Tongue (tissue), 2 donors: ENCODE measurements around the gene DUSP8. TPM values are rescaled to one million over a fixed set of nuclear protein-coding genes. Genes with fewer than 3 reads are reported as not detected.
A peak's percentile ranks its signal among the peaks of the same experiment; 100 is the strongest.

Experiments used
- DNase-seq: peaks from one replicate; pipeline ENCODE4 v3.0.0-alpha.2; 2015
- total RNA-seq: library from RNA; depleted of rRNA; stranded (reverse); fragments of >200 nt; gene quantifications from one replicate; pipeline ENCODE4 v1.2.3, GENCODE V29; 2014

DUSP8 gene
- total RNA-seq, 1 donor from 2014 or later: 4.5 TPM

DNA sequence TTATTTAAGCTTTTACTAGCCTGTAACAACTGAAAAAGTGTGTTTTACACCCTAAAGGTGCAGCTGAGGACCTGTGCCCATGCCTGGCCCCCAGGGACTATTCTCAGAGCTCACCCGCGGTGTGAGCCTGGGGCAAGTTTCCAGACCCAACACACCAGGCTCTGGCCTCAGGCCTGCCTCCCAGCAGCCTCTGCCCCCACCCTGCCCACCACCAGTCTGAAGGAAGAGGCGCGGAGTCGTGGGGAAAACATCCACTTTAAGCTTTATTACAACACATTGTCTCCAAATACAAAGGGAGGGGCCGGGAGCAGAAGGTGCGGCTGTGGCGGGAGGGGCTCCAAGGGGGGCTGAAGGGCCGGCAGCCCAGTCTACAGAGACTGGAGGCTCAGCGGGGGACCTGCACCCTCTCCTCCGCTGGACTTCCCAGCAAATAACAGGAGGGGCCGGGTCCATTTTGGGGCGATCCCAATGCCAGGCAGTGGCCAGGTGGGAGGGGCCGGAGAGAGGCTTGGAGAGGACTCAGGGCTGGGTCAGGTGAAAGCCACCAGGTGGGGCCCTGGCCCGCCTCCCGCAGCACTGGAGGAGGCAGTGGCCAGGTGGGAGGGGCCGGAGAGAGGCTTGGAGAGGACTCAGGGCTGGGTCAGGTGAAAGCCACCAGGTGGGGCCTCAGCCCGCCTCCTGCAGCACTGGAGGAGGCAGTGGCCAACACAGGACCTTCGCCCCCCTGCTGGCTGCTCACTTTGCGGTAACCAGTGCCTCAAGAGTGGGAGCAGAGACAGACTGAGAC, 18.1 kb downstream of the DUSP8 start:
- no peak for DNase-seq

DNA sequence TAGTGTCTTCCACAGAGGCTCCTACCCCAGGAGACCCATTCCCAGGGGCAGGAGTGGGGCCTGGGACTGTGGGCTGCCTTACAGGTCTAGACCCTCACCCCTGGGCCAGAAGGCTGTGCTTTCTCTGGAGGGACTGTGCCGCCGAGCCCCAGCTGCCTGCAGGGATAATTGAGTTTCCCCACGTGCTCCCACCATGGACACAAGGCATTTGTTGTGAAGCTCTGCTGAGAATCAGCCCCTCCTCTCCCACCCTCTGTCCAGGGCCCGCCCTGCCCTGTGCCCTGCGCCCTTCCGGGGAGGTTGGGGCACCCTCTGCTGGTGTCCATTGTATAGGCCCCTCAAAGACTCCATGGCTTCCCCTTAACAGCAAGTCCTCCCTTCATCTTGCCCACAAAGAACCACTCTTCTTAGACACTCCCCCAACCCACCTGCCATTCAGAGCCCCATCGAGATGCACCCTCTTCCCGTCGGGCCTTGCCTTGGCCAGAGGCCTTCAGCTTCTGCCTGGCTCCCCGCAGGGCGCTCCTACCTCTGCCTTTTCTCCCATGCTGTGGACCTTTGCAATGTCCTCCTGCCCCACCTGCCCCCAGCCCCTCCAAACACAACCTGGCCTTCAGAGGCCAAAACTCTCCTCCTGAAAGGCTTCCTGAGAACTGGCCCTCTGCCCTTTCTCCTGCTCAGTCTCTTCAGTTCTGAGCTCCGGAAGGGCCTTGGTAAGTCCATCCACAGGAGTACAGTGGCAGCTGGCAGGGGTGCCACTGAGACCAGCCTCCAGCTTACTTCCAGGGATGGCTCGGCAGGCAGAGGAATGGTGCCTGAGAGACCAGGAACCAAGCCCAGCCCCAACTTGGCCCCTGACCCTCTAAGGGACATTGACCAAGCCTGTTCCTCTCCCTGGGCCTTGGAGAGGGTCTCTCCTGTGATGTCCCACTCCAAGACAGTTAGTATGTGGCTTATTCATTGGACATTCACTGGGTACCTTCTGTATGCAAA, 22.4 kb downstream of the DUSP8 start:
- peak; percentile 25 for DNase-seq

DNA sequence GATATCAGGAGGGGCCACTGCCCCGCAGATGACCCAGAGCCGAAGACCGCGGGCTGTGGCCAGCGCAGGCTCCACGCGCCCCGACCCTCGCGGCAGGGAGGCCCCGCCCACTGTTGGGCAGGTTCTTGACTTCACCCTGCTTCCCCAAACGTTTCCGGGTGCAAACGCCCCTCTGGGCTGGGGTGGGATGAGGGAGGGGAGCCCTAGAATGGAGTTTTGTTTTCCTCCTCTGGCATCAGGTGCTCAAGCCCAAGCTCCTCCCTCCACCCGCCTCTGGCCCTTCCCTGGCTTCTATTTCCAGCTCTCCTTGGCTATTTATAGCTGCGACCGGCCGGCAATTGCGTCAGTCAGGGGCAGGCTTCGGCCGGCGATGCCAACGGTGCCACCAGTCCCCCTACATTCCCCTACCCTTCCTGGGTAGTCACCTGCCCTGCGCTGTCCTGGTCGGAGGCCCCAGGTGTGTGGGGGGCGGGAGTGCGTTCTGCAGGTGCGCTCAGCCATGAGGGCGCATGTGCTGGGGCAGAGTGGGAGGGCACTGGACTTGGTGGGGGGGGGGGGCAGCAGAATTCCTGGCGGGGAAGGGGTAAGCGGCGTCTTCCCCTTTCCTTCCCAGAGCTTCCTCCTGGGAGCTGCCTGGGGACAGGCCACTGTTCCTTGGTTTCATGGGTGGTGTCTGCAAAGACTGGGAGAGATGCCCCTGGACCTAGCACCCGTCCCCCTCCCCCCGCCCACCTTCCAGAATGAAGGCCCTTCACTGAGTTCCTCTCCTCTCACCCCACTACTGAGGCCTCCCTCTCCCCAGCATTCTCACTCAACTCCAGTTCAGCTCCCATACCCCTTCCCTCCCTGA, 23.6 kb downstream of the DUSP8 start:
- DNase-seq: peak; percentile 79

DNA sequence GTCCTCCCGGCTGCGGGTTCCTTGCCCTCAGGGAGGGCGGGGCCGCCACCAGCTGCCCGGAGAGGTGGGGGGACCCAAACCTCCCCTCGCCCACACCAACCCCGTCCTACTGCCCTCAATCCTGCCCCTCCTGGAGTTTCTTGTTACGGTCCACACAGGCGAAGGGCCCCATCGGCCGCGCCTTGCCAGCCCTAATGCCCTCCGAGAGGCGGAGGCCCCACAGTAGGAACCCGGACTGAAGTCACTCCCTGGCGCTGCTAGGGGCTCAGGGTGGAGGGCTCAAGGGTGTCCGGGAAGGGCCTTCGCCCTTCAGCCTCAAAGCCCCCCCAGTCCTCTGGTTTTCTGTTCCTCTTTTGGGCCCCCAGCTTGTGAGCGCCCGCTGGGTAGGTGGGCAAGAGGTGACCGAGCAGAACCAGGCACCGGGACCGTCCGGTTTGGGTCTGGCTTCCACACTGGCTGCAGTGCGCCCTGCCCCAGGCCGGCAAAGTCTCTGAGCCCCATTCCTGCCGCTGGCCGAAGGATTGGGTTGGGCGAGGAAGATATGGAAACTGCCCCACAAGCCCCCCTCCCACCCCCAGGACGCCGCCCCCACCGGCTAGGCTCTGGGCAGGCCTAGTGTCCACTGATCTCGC, 24.5 kb downstream of the DUSP8 start:
- DNase-seq: peak; percentile 60

DNA sequence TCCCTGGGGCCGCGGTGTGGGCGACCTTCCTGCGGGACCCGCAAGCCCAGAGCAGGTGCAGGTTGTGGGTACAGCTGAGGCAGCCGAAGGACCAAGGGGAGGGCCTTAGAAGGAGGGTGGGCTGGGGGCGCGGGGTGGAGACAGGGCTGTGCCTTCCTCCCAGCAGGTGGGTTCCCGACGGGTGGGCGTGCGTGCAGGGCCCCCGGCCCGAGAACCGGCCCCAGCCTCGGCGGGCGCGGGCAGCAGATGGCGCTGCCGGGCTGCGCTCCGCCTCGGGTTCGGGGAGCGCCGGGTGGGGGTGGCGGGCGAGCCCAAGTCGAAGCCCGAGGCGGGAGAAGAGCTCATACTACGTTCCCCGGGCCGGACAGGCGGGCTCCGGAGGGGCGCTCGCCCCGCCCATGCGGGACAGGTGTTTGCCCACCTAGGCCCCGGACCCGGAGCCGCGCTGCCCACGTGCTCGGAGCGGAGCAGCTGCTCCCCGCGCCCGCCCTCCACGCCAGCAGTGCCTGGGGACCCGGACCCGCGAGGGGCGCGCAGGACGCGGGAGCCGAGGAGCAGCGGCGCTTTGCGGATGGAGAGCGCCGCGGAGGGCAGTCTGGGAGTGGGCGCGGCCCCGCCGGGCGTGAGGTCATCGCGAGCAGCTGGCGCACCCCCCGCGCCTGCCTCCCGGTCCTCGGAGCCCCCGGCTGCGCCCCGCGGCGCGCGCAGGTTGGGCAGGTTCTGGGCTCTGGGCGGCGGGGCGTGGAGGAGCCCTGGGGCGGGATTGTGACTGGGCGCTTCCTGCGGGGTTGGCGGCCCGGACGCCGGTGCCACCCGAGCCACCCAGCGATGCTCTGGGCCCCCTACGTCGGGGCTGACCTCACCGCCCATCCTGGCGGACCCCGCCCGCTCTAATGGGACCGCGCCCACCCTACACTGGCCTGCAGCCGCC, 25.3 kb downstream of the DUSP8 start:
- peak; percentile 78 for DNase-seq

DNA sequence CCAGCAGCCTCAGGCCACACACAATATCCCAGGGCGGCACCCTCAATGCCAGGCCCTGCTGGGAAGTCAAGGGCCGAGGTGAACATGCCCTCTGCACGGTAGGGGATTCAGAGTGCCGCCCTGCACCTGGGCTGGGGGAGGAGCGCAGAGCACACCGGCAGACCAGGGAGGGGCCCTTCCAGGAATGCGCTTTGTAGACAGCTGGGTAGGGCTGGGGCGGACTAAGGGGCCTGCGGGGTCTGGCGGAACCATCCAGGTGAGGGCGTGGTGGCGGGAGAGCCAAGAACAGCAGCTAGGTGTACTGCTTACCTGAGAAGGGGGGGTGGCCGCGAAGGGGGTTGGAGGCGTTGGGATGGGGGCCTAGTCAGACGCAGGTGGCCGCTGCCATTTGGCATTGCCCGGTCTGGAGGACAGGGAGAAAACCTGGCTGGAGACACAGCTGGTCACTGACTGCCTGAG, 26.0 kb downstream of the DUSP8 start:
- DNase-seq: peak; percentile 31

DNA sequence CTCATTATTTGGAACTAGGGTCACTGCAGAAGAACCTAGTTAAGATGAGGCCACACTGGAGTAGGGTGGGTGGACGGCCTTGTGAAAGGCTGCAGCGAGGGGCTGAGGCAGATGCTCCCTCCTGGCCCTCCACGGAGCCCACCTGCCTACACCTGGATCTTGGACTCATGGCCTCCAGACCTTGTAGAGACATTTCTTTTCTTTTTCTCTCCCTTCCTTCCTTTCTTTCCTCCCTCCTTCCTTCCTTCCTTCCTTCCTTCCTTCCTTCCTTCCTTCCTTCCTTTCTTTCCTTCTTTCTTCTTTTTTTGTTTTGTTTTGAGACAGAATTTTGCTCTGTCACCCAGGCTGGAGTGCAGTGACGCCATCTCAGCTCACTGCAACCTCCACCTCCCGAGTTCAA, 26.6 kb downstream of the DUSP8 start:
- no peak for DNase-seq

DNA sequence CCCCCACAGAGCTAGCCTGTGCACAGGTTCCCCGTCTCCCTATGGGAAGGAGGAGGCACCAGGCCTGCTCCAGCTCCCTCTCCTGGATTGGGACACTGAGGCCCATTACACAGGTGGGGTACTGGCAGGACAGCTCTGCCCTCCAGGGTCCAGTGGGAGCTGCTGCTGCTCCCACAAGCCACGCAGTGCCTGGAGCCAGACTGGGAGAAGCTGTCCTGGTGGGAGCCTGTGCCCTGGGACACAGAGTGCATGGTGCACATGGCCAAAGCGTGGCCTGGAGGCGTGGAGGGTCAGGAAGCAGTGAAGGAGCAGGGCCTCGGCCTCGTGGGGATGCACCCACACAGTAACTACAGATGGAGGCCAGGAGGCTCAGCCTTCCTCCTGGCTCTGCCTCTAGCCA, 27.5 kb downstream of the DUSP8 start:
- no peak for DNase-seq

DNA sequence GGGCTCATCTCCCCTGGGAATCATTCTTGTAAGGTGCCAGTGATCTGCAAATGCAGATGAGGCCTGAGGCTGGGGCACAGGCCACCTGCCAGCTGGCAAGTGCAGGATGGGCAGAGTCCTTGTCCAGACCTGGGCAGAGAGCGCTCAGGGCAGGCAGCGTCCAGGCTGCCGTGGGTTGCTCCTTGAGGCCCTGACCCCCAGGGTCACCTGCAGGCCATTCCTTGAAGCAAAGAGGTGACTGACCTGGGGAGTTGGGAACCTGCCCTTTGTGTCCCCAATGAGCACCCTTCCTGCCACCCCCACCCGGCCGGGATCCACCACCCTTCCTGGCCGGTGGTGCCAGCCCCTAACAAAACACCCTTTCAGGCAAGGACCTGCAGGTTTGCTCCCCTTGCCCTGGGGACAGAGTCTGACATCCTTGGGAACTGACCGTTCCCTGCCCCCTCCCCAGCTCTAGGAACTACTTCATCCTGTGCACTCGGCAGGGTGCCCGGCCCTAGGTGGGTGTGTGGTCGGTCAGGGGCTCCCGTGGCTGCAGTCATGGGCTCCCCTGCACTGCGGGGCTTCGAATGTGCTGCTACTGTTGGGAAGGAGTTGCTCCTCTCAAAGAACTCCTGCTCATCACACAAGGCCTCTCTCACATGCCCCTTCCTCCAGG, 28.3 kb downstream of the DUSP8 start:
- DNase-seq: no peak

DNA sequence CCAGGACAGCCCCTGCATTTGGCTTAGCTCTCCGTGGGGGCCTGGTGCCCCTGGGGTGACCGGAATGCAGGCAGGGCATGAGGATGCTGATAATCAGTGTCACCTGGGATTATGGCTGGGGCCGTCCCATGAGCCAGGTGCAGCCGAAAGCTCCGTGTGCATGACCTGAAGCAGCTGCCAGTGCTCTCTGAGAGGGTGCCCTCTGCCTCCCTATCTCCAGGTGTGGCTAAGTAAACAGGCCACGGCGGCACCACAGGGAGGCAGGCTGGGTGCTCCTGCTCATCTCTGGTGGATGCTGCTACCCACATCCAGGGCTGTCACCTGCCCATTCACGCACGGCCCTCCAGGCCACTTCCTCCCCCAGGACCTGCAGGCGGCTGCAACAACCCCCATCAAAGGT, 29.8 kb downstream of the DUSP8 start:
- no peak for DNase-seq

DNA sequence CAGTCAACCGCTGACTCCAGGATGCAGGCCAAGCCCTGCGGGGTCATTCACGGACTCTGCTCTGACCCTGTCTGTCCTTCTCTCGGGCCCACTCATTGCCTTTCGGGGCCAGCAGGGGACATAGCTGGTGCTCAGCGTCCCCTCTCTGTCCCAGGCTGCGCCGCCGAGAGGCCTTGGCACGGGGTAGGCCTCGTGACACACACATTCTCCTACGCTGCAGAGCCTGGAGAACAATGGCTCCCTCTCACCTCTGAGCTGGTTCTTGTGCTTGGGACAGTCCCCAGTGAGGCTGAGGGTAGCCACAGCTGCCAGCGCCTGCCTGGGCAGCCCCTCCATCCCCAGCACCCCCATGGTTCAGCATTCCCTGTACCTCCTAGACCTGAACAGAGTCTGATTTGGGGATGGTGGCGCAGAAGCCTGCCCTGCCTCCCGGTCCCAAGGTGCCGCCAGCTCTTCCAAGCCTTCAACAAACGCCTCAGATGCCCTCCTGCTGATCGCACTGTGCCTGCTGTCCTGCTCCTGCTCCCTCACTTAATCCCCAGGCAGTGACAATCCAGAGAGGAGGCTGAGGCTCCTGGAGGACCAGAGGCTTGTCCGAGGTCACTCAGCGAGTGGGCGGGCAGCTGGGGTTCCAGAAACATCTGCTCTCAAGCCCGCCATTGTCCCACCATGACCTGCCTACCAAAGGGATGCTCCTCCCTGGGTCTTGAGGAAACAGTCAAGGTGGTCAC, 30.4 kb downstream of the DUSP8 start:
- DNase-seq: no peak

DNA sequence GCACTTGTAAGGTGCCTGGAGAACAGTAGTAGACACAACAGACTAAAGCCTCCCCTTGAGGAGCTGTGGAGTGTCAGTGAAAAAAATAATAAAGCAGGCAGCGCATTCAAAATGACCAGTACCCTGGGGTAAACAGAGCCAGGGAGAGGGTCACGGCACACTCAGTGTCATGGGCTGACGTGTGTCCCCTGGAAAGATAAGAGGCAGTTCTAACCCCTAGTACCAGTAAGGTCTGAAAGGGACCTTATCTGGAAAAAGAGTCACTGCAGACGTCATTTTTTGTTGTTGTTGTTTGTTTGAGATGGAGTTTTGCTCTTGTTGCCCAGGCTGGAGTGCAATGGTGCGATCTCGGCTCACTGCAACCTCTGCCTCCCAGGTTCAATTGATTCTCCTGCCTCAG, 32.0 kb downstream of the DUSP8 start:
- DNase-seq: no peak

DNA sequence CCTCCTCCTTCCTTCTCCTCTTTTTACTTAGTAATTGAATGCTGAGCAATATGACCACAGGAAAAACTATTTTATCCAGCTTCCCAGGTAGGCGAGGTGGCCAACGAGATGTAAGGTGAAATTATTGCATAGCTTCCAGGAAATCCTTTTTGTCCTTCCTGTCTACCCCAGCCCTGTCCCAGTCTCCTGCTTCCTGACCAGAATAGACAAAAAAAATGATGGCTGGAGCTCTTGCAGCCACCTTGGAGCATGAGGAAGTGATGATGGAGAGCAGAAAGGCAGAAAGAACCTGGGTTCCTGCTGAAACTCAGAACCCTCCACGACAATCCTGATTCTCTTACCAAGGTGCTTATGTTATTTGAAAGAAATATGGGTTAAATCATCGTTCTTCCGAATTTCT, 33.9 kb downstream of the DUSP8 start:
- no peak for DNase-seq

DNA sequence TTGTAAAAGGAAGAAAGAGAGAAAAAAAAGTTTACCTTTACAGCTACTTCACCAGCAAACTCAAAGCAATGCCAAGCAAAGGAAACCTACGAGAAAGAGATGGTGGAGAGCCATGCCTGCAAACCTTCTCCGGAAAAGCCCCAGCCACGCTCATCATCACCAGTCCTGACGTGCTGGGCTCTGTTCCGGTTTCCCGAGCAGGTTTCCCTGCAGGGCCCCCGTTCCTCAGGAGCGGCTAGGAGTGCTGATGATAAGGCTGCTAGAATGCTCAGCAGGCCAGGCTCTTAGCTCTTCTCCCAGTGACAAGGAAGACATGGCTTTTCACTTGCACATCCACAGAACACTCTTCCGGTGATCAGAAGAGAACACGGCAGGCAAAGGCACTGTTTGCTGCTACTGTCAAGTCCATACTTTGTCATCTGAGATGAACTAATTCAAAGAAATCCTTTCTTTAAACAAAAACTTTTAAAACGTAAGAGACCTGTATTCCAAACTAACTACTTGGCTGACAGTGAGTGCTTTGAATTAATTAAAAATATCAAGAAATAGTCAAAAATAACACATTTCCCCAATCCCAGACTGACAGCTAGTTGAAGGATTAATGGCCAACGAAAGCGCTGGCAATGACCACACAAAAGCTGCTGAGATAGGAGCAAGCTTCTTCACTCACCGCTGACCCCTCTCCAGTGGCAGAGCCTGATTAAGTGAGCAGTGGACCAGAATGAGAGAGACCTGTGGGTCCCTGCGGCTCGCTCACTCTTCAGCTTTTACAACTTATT, 35.8 kb downstream of the DUSP8 start:
- no peak for DNase-seq

DNA sequence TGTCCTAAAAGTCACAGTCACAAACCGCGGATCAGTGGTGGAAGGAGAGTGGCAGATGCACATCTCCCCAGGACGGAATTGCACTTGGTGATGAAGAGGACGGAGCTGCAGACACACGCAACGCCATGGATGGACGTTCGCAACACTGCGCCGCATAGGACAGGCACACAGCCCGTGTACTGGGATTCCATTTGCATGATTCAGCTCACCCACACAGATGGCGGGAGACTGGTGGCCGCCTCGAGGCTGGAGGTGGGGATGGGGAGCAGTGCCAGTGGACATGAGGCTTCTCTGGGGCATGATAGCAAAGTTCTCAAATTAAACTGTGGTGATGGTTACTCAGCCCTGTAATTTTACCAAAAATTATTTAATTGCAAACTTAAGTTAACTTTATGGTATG, 37.4 kb downstream of the DUSP8 start:
- DNase-seq: no peak

DNA sequence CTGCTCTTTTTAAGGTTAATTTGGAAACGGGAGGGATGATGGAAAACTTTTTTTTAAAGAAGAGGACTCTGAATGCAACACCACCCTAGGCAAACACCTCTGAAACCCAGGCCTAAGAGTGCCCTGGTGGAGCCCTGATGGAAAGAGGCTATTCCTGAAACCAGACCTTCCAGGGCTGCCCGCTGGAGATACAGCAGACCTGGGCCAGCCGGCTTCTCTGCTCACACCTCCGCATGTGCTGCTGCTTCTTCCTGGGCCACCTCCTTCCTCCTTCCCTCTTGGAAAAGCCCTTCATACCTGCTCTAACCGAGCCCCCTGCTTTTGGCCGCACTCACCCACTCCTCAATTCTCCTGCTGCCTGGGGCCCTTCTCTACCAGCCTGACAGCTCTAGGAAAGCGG, 37.9 kb downstream of the DUSP8 start:
- no peak for DNase-seq

DNA sequence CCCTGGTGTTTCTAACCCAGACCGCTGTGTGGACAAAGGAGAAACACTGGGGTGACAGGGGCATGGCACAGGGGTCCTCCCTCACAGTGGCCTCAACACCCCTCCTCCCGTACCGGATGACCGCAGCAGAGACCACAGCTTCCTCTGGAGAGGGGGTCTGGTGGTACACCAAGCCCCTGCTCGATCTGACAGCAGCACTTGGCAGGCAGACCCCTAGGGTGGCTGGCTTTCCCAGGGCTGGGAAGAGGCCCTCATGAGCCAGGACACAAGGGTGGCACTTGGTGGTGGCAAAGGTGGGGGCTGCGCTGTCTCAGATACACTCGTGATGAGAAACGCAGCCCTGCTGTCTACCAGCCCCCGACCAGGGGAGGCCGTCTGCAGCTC, 38.7 kb downstream of the DUSP8 start:
- no peak for DNase-seq

DNA sequence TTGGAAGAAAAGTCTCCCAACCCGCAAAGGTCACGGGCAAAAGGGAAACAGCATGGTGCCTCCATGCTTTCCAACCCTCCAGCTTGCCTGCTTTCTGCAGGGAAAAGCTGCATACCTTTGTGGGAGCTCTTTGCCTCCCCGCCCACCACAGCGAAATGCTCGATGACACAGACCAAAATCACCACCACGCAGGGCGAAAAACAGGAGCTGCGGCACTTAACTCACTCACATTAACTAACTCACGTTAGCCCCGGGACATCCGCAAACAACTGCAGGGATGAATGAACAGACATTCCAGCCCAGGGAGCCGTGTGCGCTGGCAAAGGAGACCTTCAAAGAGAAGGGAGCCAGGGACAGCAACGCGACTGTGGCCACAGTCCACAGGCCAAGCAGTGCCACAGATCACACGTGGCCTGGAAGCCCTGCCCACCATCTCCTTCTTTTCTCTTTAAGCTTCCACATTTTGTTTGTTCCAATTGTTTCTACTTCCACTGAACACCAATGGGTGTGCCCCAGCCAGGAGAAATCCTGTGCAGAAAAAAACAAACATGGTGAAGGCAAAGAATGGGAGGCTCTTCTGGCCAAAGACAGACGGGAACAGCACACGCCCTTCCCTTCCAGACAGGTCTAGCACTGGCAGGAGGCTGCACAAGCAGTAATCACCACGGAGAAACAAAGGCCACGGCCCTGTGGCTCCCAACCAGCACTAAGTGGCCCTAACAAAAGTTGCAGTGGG, 39.3 kb downstream of the DUSP8 start:
- DNase-seq: no peak
